K562 (cell line): ENCODE data around the gene TGDS. TPM values are rescaled to one million over a fixed set of nuclear protein-coding genes. Genes with fewer than 3 reads are reported as not detected.

ENCODE experiments used
- BHLHE40 ChIP-seq: IDR thresholded peaks from 2 replicates; pipeline ENCODE4 v1.6.1; 2011; ENCODE audit warnings: low read length, improper control_type of control experiment
- BRF1 ChIP-seq: IDR thresholded peaks from 3 replicates; pipeline ENCODE4 v1.6.1; 2011; ENCODE audit warnings: borderline replicate concordance, mild to moderate bottlenecking; ENCODE audit not compliant: insufficient read length; ENCODE audit errors: extremely low read depth
- CBFA2T2 ChIP-seq: fragments of 450-650 bp; conservative IDR thresholded peaks from 2 replicates; pipeline ENCODE4 v1.6.1; 2017; ENCODE audit warnings: mild to moderate bottlenecking
- CC2D1A ChIP-seq: fragments of 450-650 bp; IDR thresholded peaks from 2 replicates; pipeline ENCODE4 v1.6.1; 2017; ENCODE audit warnings: mild to moderate bottlenecking
- CREB3L1 ChIP-seq: fragments of 450-650 bp; IDR thresholded peaks from 2 replicates; pipeline ENCODE4 v1.6.1; 2014; ENCODE audit warnings: low read depth, mild to moderate bottlenecking, moderate library complexity, borderline replicate concordance
- CSDE1 ChIP-seq, 2 experiments: fragments of 450-650 bp; IDR thresholded peaks; 2 replicates each; pipeline ENCODE4 v1.6.1; 2016; ENCODE audit warnings: mild to moderate bottlenecking in 1 of 2
- ELK1 ChIP-seq: sonication (generic); formaldehyde crosslinking; IDR thresholded peaks from 2 replicates; pipeline ENCODE4 v1.8.1; 2022; ENCODE audit warnings: missing genetic modification reagents
- GABPB1 ChIP-seq: sonication (generic); formaldehyde crosslinking; IDR thresholded peaks from 2 replicates; pipeline ENCODE4 v1.8.0; 2022; ENCODE audit warnings: mild to moderate bottlenecking, missing genetic modification reagents
- GATA2 ChIP-seq: sonication (generic); formaldehyde crosslinking; IDR thresholded peaks from 2 replicates; pipeline ENCODE4 v1.4.0; 2020; ENCODE audit warnings: mild to moderate bottlenecking, missing genetic modification reagents
- KDM5B ChIP-seq: fragments of 200-600 bp; sonication (generic); IDR thresholded peaks from 2 replicates; pipeline ENCODE4 v1.6.1; 2012; ENCODE audit warnings: low read depth, mild to moderate bottlenecking, moderate library complexity, low read length, control low read depth, inconsistent platforms; ENCODE audit not compliant: insufficient replicate concordance
- KLF1 ChIP-seq: fragments of 450-650 bp; IDR thresholded peaks from 2 replicates; pipeline ENCODE4 v1.6.1; 2016; ENCODE audit warnings: missing genetic modification characterization, missing compliant biosample characterization
- LCOR ChIP-seq: sonication (generic); formaldehyde crosslinking; IDR thresholded peaks from 2 replicates; pipeline ENCODE4 v1.8.0; 2022; ENCODE audit warnings: mild to moderate bottlenecking, missing genetic modification reagents
- POLR2A ChIP-seq: fragments of 450-650 bp; conservative IDR thresholded peaks from 2 replicates; pipeline ENCODE4 v1.6.1; 2016
- SMAD1 ChIP-seq: fragments of 150-350 bp; IDR thresholded peaks from 2 replicates; pipeline ENCODE4 v1.6.1; 2014; ENCODE audit warnings: low read length, low read depth; ENCODE audit not compliant: partially characterized antibody
- SRF ChIP-seq, 2 experiments: fragments of 250-450, 450-650 bp in 1 of 2; sonication (Bioruptor Pico) in 1 of 2; sonication (generic) in 1 of 2; formaldehyde crosslinking; IDR thresholded peaks; 2 replicates each; pipeline versions ENCODE4 v1.5.0 to v1.5.1; 2020 to 2022; ENCODE audit warnings: mild to moderate bottlenecking in 1 of 2, missing genetic modification reagents in 1 of 2
- TEAD4 ChIP-seq, 2 experiments: sonication (generic) in 1 of 2; formaldehyde crosslinking in 1 of 2; IDR thresholded peaks; 2 replicates each; pipeline versions ENCODE4 v1.6.1 to v1.8.0; 2012 to 2022; ENCODE audit warnings: borderline replicate concordance in 1 of 2, inconsistent platforms in 1 of 2, low read length in 1 of 2, mild to moderate bottlenecking in 1 of 2, missing genetic modification reagents in 1 of 2
- YY1 ChIP-seq, 3 experiments: IDR thresholded peaks; 2 replicates each; pipeline ENCODE4 v1.6.1; 2011; ENCODE audit warnings: low read length in 2 of 3, mild to moderate bottlenecking in 2 of 3, moderate library complexity in 2 of 3, borderline replicate concordance in 1 of 3, control low read depth in 1 of 3, low read depth in 1 of 3; ENCODE audit not compliant: insufficient read depth in 3 of 3, insufficient replicate concordance in 2 of 3, control insufficient read depth in 1 of 3, insufficient read length in 1 of 3; ENCODE audit errors: extremely low read depth in 1 of 3
- ZNF592 ChIP-seq: fragments of 450-650 bp; IDR thresholded peaks from 2 replicates; pipeline ENCODE4 v1.6.1; 2017; ENCODE audit warnings: antibody characterized with exemption, mild to moderate bottlenecking
- ZNF764 ChIP-seq: fragments of 250-450 bp; sonication (Bioruptor Pico); IDR thresholded peaks from 2 replicates; pipeline ENCODE4 v1.4.0; 2020; ENCODE audit warnings: low read depth, mild to moderate bottlenecking, moderate library complexity
- polyA plus RNA-seq, 8 experiments: library from polyadenylated mRNA; depleted of rRNA in 4 of 8; stranded (reverse) in 5 of 8; unstranded in 3 of 8; fragments of >200 nt; fragmentation: Nextera tagmentation in 2 of 8; fragmentation: Illumina TruSeq in 1 of 8; extraction: Ambion mirVana in 2 of 8; extraction: Trizol in 1 of 8; gene quantifications; 2 replicates each; pipeline versions ENCODE4 v1.2.1 to v1.2.3, GENCODE V29; 2011 to 2014; ENCODE audit warnings: inconsistent platforms in 1 of 8, missing spikeins in 1 of 8
- total RNA-seq, 7 experiments: library from RNA; depleted of rRNA in 6 of 7; stranded (reverse); fragments of >200 nt in 6 of 7; fragmentation: Illumina TruSeq in 2 of 7; extraction: Trizol in 2 of 7; gene quantifications; 2 replicates each; pipeline versions ENCODE4 v1.2.1 to v1.2.3, GENCODE V29; 2011 to 2021; ENCODE audit warnings: low replicate concordance in 1 of 7

The TGDS gene
- total and polyA plus RNA-seq, 9 of the 15 experiments (the other 6 are each of a cell fraction or from before 2014, with no cell fraction given): 9.9 to 43.7 (median 21.4) TPM

- TF ChIP-seq ZNF592 (peak; percentile 86), POLR2A (peak; percentile 61), SMAD1 (peak; percentile 76), CC2D1A (no peak), GATA2 (no peak), BRF1 (peak; percentile 23), KLF1 (tag) (no peak), CREB3L1 (peak; percentile 50; the same call in 1 of the 2 replicates), SRF (CRISPR knock-in tag; IDR thresholded peaks at IDR 0.05) (no peak), YY1 (IDR thresholded peaks at IDR 0.05; ENCODE audit: borderline replicate concordance in 1 of 3, control insufficient read depth in 1 of 3, extremely low read depth in 1 of 3, insufficient read depth in 3 of 3, insufficient read length in 1 of 3, insufficient replicate concordance in 2 of 3, low read depth in 1 of 3, low read length in 2 of 3) (peak in 1 of 3 experiments; percentile 14), KDM5B (peak; percentile 58), LCOR (CRISPR knock-in tag) (peak; percentile 74), TEAD4 (IDR thresholded peaks at IDR 0.05; ENCODE audit: low read length) (peak; percentile 75), TEAD4 (CRISPR knock-in tag; IDR thresholded peaks at IDR 0.05; ENCODE audit: borderline replicate concordance) (no peak), BHLHE40 (peak; percentile 88), ELK1 (CRISPR knock-in tag) (no peak), CBFA2T2 (no peak), CSDE1 (IDR thresholded peaks at IDR 0.05) (peak in 1 of 2 experiments; percentile 58; a peak in 1 of 4 replicates), GABPB1 (CRISPR knock-in tag) (peak; percentile 55; the same call in 1 of the 2 replicates), ZNF764 (CRISPR knock-in tag) (0 out of 2 replicates have a peak, but pooled peaks have one; percentile 75)
Measured at GRCh38 chr13:94549232-94550061, 46.5 kb downstream of the TGDS start (continued).
